ENCODE results near the gene RCSD1.

Gene RCSD1

GRCh38 chr1:167747988-167748387, 118.0 kb downstream of the RCSD1 start:
- no peak for DNase-seq

- DNase-seq: no peak
Observed at GRCh38 chr1:167748906-167749305, 118.9 kb downstream of the RCSD1 start.

- no peak for DNase-seq
Observed at GRCh38 chr1:167749741-167750140, 119.7 kb downstream of the RCSD1 start.

GRCh38 chr1:167750641-167751040, 120.6 kb downstream of the RCSD1 start:
- DNase-seq: no peak

- no peak for DNase-seq
Observed at GRCh38 chr1:167751676-167752075, 121.6 kb downstream of the RCSD1 start.

- no peak for DNase-seq
Observed at GRCh38 chr1:167752219-167752985, 122.4 kb downstream of the RCSD1 start.

- peak; percentile 29 for DNase-seq
Observed at GRCh38 chr1:167755654-167756053, 125.6 kb downstream of the RCSD1 start.

Measured in retina (tissue), 1 donor.